ENCODE measurements around the gene TMEM95. TPM values are rescaled to one million over a fixed set of nuclear protein-coding genes. Genes with fewer than 3 reads are reported as not detected.
"Not testable (repeated sequence)": the region's sequence is repeated elsewhere in the genome, so short reads cannot be mapped to it uniquely, and the experiment has no call there.

The TMEM95 gene
- total RNA-seq, 1 donor = not detected

DNA sequence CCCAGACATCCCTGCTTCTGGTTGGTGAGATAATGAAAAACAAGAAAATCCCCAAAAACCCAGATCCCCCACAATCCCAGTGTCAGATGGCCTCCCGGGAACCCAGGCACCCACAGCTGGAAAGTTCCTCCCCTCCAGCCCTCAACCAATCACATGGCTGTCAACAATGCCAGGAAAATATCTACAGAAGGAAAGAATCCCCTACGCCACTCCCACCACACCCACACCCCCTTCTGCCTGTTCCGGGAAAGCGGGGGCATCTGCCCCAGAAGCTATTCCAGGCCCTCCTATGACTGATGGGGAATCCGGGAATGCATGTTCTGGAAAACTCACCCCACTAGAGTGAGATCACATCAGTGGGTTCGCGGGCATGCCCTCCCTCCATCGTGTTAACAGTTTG, 1.8 kb downstream of the TMEM95 start:
- Histone ChIP-seq H2AFZ (ENCODE audit: low read length) (no peak overlapping the region), H3K4me3 (ENCODE audit: insufficient read depth, low read length) (no peak overlapping the region)
- TF ChIP-seq, protein P1, sequence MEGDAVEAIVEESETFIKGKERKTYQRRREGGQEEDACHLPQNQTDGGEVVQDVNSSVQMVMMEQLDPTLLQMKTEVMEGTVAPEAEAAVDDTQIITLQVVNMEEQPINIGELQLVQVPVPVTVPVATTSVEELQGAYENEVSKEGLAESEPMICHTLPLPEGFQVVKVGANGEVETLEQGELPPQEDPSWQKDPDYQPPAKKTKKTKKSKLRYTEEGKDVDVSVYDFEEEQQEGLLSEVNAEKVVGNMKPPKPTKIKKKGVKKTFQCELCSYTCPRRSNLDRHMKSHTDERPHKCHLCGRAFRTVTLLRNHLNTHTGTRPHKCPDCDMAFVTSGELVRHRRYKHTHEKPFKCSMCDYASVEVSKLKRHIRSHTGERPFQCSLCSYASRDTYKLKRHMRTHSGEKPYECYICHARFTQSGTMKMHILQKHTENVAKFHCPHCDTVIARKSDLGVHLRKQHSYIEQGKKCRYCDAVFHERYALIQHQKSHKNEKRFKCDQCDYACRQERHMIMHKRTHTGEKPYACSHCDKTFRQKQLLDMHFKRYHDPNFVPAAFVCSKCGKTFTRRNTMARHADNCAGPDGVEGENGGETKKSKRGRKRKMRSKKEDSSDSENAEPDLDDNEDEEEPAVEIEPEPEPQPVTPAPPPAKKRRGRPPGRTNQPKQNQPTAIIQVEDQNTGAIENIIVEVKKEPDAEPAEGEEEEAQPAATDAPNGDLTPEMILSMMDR (IDR thresholded peaks at IDR 0.05; ENCODE audit: extremely low read depth, low read depth, low read length) = no peak

GRCh38 chr17:7357381-7357780, 2.4 kb downstream of the TMEM95 start:
- H4K20me1 ChIP-seq (ENCODE audit: insufficient read depth, low read length) = peaks cover 26% of the 10 kb centered on the region
- no peak for DNase-seq (ENCODE audit: insufficient read length, low spot score, missing footprints)
- TF ChIP-seq, protein P1 (IDR thresholded peaks at IDR 0.05; ENCODE audit: extremely low read depth, low read depth, low read length) = no peak
- no peaks in the 10 kb centered on the region for H3K27me3 ChIP-seq (ENCODE audit: insufficient read depth, low read length)
- H3K9me3 ChIP-seq (ENCODE audit: low read depth, low read length) = no peaks in the 10 kb centered on the region
- no peak overlapping the region for H3K4me3 ChIP-seq (ENCODE audit: insufficient read depth, low read length)
- no peak overlapping the region for H2AFZ ChIP-seq (ENCODE audit: low read length)
- H3K79me2 ChIP-seq (ENCODE audit: insufficient read depth, low read length) = peaks cover 28% of the 10 kb centered on the region
- no peak overlapping the region for H3K27ac ChIP-seq (ENCODE audit: low read depth, low read length)
- no peak overlapping the region for H3K4me2 ChIP-seq (ENCODE audit: insufficient read depth, low read length)
- H3K36me3 ChIP-seq (ENCODE audit: insufficient read depth, low read length) = no peaks in the 10 kb centered on the region
- H3K4me1 ChIP-seq (ENCODE audit: insufficient read depth, low read length) = peaks cover 24% of the 10 kb centered on the region

More for the DNA sequence above, 1.8 kb downstream of the TMEM95 start:
- H3K9me3 ChIP-seq (ENCODE audit: low read depth, low read length) = no peaks in the 10 kb centered on the region
- no peaks in the 10 kb centered on the region for H3K27me3 ChIP-seq (ENCODE audit: insufficient read depth, low read length)
- no peaks in the 10 kb centered on the region for H3K36me3 ChIP-seq (ENCODE audit: insufficient read depth, low read length)
- DNase-seq (ENCODE audit: insufficient read length, low spot score, missing footprints) = peak; percentile 34
- no peak overlapping the region for H3K27ac ChIP-seq (ENCODE audit: low read depth, low read length)
- H3K4me1 ChIP-seq (ENCODE audit: insufficient read depth, low read length) = peaks cover 25% of the 10 kb centered on the region
- no peak overlapping the region for H3K4me2 ChIP-seq (ENCODE audit: insufficient read depth, low read length)
- H3K79me2 ChIP-seq (ENCODE audit: insufficient read depth, low read length) = peaks cover 32% of the 10 kb centered on the region
- peaks cover 26% of the 10 kb centered on the region for H4K20me1 ChIP-seq (ENCODE audit: insufficient read depth, low read length)

GRCh38 chr17:7361906-7362305, 7.0 kb downstream of the TMEM95 start:
- Histone ChIP-seq H2AFZ (ENCODE audit: low read length) (no peak overlapping the region), H3K27ac (ENCODE audit: low read depth, low read length) (no peak overlapping the region), H3K4me1 (ENCODE audit: insufficient read depth, low read length) (no peaks in the 10 kb centered on the region), H3K4me2 (ENCODE audit: insufficient read depth, low read length) (no peak overlapping the region), H3K4me3 (ENCODE audit: insufficient read depth, low read length) (no peak overlapping the region), H3K27me3 (ENCODE audit: insufficient read depth, low read length) (no peaks in the 10 kb centered on the region), H3K9me3 (ENCODE audit: low read depth, low read length) (no peaks in the 10 kb centered on the region), H4K20me1 (ENCODE audit: insufficient read depth, low read length) (no peaks in the 10 kb centered on the region), H3K79me2 (ENCODE audit: insufficient read depth, low read length) (no peaks in the 10 kb centered on the region), H3K36me3 (ENCODE audit: insufficient read depth, low read length) (no peaks in the 10 kb centered on the region)
- TF ChIP-seq, protein P1 (IDR thresholded peaks at IDR 0.05; ENCODE audit: extremely low read depth, low read depth, low read length) = no peak
- DNase-seq (ENCODE audit: insufficient read length, low spot score, missing footprints) = no peak

GRCh38 chr17:7363311-7363710, 8.4 kb downstream of the TMEM95 start:
- Histone ChIP-seq H2AFZ (ENCODE audit: low read length) (no peak overlapping the region), H4K20me1 (ENCODE audit: insufficient read depth, low read length) (no peaks in the 10 kb centered on the region), H3K27me3 (ENCODE audit: insufficient read depth, low read length) (no peaks in the 10 kb centered on the region), H3K4me3 (ENCODE audit: insufficient read depth, low read length) (no peak overlapping the region), H3K9me3 (ENCODE audit: low read depth, low read length) (no peaks in the 10 kb centered on the region), H3K79me2 (ENCODE audit: insufficient read depth, low read length) (no peaks in the 10 kb centered on the region), H3K4me1 (ENCODE audit: insufficient read depth, low read length) (no peaks in the 10 kb centered on the region), H3K27ac (ENCODE audit: low read depth, low read length) (no peak overlapping the region), H3K36me3 (ENCODE audit: insufficient read depth, low read length) (no peaks in the 10 kb centered on the region), H3K4me2 (ENCODE audit: insufficient read depth, low read length) (no peak overlapping the region)
- DNase-seq (ENCODE audit: insufficient read length, low spot score, missing footprints) = peak; percentile 66
- TF ChIP-seq, protein P1 (IDR thresholded peaks at IDR 0.05; ENCODE audit: extremely low read depth, low read depth, low read length) = no peak

- not testable (repeated sequence) for H3K79me2 ChIP-seq (ENCODE audit: insufficient read depth, low read length); H3K4me3 ChIP-seq (ENCODE audit: insufficient read depth, low read length); H3K4me1 ChIP-seq (ENCODE audit: insufficient read depth, low read length); H2AFZ ChIP-seq (ENCODE audit: low read length); H3K4me2 ChIP-seq (ENCODE audit: insufficient read depth, low read length); H4K20me1 ChIP-seq (ENCODE audit: insufficient read depth, low read length); H3K36me3 ChIP-seq (ENCODE audit: insufficient read depth, low read length); H3K9me3 ChIP-seq (ENCODE audit: low read depth, low read length); H3K27ac ChIP-seq (ENCODE audit: low read depth, low read length)
- H3K27me3 ChIP-seq (ENCODE audit: insufficient read depth, low read length) = peaks cover 17% of the 10 kb centered on the region
- DNase-seq (ENCODE audit: insufficient read length, low spot score, missing footprints) = peak; percentile 25
Measured at GRCh38 chr17:7365963-7366362, 11.0 kb downstream of the TMEM95 start.
